ENCODE measurements around the gene CRLF2. TPM values are rescaled to one million over a fixed set of nuclear protein-coding genes. Genes with fewer than 3 reads are reported as not detected.

Gene CRLF2
- total RNA-seq, 4 donors from 2014 or later: not detected

DNA sequence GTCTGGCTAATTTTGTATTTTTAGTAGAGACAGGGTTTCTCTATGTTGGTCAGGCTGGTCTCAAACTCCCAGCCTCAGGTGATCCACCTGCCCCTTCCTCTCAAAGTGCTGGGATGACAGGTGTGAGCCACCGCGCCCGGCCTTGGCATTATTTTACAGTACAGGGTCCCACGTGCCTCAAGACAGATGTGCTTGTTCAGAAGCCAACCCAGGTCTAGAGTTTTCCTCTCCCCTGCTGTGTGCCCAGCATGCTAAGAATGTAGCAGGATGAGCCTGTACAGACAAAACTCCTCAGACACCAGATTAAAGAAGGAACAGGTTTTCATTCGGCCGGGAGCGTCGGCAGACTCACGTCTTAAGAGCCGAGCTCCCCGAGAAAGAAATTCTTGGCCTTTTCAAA is 42.2 kb downstream of the CRLF2 start:
- H3K27ac ChIP-seq: no peak overlapping the region
- H3K9me3 ChIP-seq: no peaks in the 10 kb centered on the region
- no peak for TF ChIP-seq CTCF (IDR thresholded peaks at IDR 0.05)
- no peak for TF ChIP-seq POLR2A (IDR thresholded peaks at IDR 0.05)
- no peaks in the 10 kb centered on the region for H3K27me3 ChIP-seq
- no peak for DNase-seq
- intact Hi-C loops (cut with DNase I; ENCODE audit: low total_unique reads): no loop called here
- H3K4me1 ChIP-seq: no peaks in the 10 kb centered on the region
- no peak overlapping the region for H3K4me3 ChIP-seq
- no peaks in the 10 kb centered on the region for H3K36me3 ChIP-seq

DNA sequence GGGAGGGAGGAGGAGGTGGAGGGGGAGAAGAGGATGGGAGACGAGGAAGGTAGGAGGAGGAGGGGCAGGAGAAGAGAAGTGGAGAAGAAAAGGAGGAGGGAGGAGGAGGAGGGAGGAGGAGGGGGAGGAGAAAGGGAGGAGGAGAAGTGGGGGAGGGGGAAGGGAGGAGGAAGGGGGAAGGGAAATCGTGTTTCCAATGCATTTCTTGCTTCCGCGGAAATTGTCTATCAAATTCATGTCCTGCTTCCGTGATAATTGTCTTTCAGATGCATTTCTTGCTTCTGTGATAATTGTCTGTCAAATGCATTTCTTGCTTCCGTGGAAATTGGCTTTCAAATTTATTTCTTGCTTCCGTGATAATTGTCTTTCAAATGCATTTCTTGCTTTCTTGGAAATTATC is 43.3 kb downstream of the CRLF2 start:
- H3K27me3 ChIP-seq: peaks cover 0 to 5% of the 10 kb centered on the region in 2 donors
- DNase-seq: no peak
- intact Hi-C loops (cut with DNase I; ENCODE audit: low total_unique reads): no loop called here
- no peaks in the 10 kb centered on the region for H3K36me3 ChIP-seq
- H3K27ac ChIP-seq: no peak overlapping the region
- no peak overlapping the region for H3K4me3 ChIP-seq
- TF ChIP-seq POLR2A (IDR thresholded peaks at IDR 0.05) (no peak), CTCF (IDR thresholded peaks at IDR 0.05) (no peak)
- H3K9me3 ChIP-seq: no peaks in the 10 kb centered on the region
- no peaks in the 10 kb centered on the region for H3K4me1 ChIP-seq

DNA sequence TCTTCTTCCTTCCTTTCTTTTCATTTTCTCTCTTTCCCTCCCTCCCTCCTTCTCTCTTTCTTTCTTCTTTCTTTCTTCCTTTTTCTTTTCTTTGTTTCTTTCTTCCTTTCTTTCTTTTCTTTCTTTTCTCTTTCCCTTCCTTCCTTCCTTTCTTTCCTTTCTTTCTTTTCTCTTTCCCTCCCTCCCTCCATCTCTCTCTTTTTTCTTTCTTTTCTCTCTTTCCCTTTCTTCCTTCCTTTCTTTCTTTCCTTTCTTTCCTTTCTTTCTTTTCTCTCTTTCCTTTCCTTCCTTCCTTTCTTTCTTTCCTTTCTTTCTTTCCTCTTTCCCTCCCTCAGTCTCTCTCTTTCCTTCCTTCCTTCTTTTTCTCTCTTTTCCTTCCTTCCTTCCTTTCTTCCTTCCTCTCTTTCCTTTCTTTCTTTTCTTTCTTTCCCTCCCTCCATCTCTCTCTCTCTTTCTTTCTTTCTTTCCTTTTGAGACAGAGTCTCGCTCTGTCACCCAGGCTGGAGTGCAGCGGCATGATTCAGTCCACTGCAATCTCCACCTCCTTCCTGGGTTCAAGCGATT is 44.4 kb downstream of the CRLF2 start:
- intact Hi-C loops (cut with DNase I; ENCODE audit: low total_unique reads): no loop called here
- Histone ChIP-seq H3K4me3 (no peak overlapping the region), H3K27ac (no peak overlapping the region), H3K9me3 (no peaks in the 10 kb centered on the region), H3K4me1 (no peaks in the 10 kb centered on the region), H3K27me3 (peaks cover 0 to 5% of the 10 kb centered on the region in 2 donors), H3K36me3 (no peaks in the 10 kb centered on the region)
- no peak for DNase-seq
- TF ChIP-seq POLR2A (IDR thresholded peaks at IDR 0.05): no peak
- TF ChIP-seq CTCF (IDR thresholded peaks at IDR 0.05): no peak

GRCh38 chrX:1167466-1167865 is 45.0 kb downstream of the CRLF2 start:
- intact Hi-C loops (cut with DNase I; ENCODE audit: low total_unique reads): no loop called here
- H3K27ac ChIP-seq: no peak overlapping the region
- H3K27me3 ChIP-seq: peaks cover 0 to 5% of the 10 kb centered on the region in 2 donors
- no peaks in the 10 kb centered on the region for H3K4me1 ChIP-seq
- no peaks in the 10 kb centered on the region for H3K9me3 ChIP-seq
- TF ChIP-seq POLR2A (IDR thresholded peaks at IDR 0.05): no peak
- H3K36me3 ChIP-seq: no peaks in the 10 kb centered on the region
- H3K4me3 ChIP-seq: no peak overlapping the region
- DNase-seq: no peak

DNA sequence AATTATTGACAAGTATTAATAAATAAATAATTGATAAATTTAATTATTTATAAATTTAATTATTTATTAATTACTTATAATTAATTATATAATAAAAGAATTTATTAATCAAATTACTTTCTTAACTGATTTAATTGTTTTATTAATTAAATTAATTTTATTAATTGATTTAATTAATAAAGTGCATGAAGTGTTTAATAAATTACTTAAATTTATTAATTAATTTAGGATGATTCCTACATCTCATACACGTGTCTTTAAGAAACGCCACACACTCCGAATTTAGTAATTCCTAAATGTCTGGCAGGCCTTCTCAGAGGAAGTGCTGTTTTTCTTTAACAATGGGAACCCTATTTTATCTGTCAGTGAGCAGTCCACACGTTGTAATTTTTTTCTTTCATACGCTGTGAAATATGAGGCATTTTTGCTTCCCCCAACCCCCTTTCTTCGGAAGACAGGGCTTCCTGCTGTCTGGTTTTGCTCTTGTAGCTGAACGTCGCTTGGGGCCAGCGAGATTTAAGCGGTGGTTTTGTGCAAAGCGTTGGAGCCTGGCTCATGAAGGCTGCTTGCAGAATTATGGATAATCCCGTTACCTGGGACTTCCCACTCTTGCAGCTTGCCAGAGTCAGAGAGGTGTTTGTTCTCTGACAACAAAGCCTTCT is 46.8 kb downstream of the CRLF2 start:
- Histone ChIP-seq H3K4me1 (no peaks in the 10 kb centered on the region), H3K27ac (no peak overlapping the region), H3K36me3 (no peaks in the 10 kb centered on the region), H3K4me3 (no peak overlapping the region), H3K27me3 (peaks cover 0 to 5% of the 10 kb centered on the region in 2 donors), H3K9me3 (no peaks in the 10 kb centered on the region)
- intact Hi-C loops (cut with DNase I; ENCODE audit: low total_unique reads): no loop called here
- DNase-seq: no peak
- TF ChIP-seq CTCF (IDR thresholded peaks at IDR 0.05) (no peak), POLR2A (IDR thresholded peaks at IDR 0.05) (no peak)
